ENCODE measurements around the gene CD58. TPM values are rescaled to one million over a fixed set of nuclear protein-coding genes. Genes with fewer than 3 reads are reported as not detected.

Gene CD58
- total RNA-seq, 4 donors from 2014 or later: 1.8 to 48.7 (median 32.7) TPM

- WGBS, 2 donors (ENCODE audit: low coverage in 1 of 2): 50 to 85% methylated on average over 1 to 4 of the region's 4 CpGs
- Histone ChIP-seq H3K4me1 (peaks cover 0 to 35% (median 2%) of the 10 kb centered on the region in 4 donors), H3K4me3 (no peak overlapping the region), H3K27ac (no peak overlapping the region), H3K9me3 (no peaks in the 10 kb centered on the region), H3K36me3 (no peaks in the 10 kb centered on the region), H3K27me3 (no peaks in the 10 kb centered on the region)
- TF ChIP-seq POLR2A (IDR thresholded peaks at IDR 0.05) (no peak), POLR2AphosphoS5 (IDR thresholded peaks at IDR 0.05) (no peak)
- DNase-seq: no peak
- in situ Hi-C loops (cut with MboI; ENCODE audit: low pct_ligation_motif_present in 1 of 4, low pct_unique_long_range_greater_than_20kb in 1 of 4, low sequenced_read_pairs in 3 of 4) (loop anchor here in 3 of 4 donors (10.0 to 25.0 kb wide), 4 partner anchors 113 to 363 kb away; partner anchors contain the start of gene ATP1A1 (in 2 of the 3)), intact Hi-C loops (cut with DNase I; ENCODE audit: low total_unique reads) (no loop called here)
These were observed 73.2 kb downstream of the CD58 start for GRCh38 chr1:116497656-116498055.

DNA sequence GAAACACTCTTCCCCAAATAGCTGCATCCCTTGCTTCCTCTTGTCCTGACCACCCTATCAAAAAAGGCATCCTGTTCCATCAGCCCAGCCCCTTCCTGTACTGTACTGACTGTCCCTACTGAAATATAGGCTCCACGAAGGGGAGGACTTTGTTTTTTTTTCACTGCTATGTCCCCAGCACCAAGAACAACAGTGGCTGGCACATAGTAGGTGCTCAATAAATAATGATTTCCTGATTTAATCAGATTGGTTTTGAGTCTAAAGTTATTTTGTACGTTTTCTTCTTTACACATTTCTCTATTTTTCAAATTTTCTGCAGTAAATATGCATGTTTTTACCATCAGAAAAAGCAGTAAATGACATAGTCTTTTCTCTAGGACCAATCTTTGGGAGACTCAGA lies 73.9 kb downstream of the CD58 start:
- 82 to 90% methylated on average over 2 of the region's 2 CpGs for WGBS, 2 donors (ENCODE audit: low coverage in 1 of 2)
- Histone ChIP-seq H3K9me3 (no peaks in the 10 kb centered on the region), H3K27me3 (no peaks in the 10 kb centered on the region), H3K4me3 (no peak overlapping the region), H3K27ac (no peak overlapping the region), H3K4me1 (peaks cover 0 to 31% (median 2%) of the 10 kb centered on the region in 4 donors), H3K36me3 (no peaks in the 10 kb centered on the region)
- intact Hi-C loops (cut with DNase I; ENCODE audit: low total_unique reads) (no loop called here), in situ Hi-C loops (cut with MboI; ENCODE audit: low pct_ligation_motif_present in 1 of 4, low pct_unique_long_range_greater_than_20kb in 1 of 4, low sequenced_read_pairs in 3 of 4) (loop anchor here in 3 of 4 donors (10.0 to 25.0 kb wide), 4 partner anchors 112 to 362 kb away; partner anchors contain the start of gene ATP1A1 (in 2 of the 3))
- TF ChIP-seq POLR2AphosphoS5 (IDR thresholded peaks at IDR 0.05): no peak
- DNase-seq: no peak

GRCh38 chr1:116496380-116496779 lies 74.4 kb downstream of the CD58 start:
- no peak overlapping the region for H3K27ac ChIP-seq
- H3K36me3 ChIP-seq: no peaks in the 10 kb centered on the region
- no peaks in the 10 kb centered on the region for H3K27me3 ChIP-seq
- intact Hi-C loops (cut with DNase I; ENCODE audit: low total_unique reads) (no loop called here), in situ Hi-C loops (cut with MboI; ENCODE audit: low pct_ligation_motif_present in 1 of 4, low pct_unique_long_range_greater_than_20kb in 1 of 4, low sequenced_read_pairs in 3 of 4) (loop anchor here in 3 of 4 donors (10.0 to 25.0 kb wide), 4 partner anchors 112 to 362 kb away; partner anchors contain the start of gene ATP1A1 (in 2 of the 3))
- no peak overlapping the region for H3K4me3 ChIP-seq
- H3K4me1 ChIP-seq: peaks cover 0 to 28% (median 2%) of the 10 kb centered on the region in 4 donors
- no peak for DNase-seq
- 79% methylated on average over 3 of the region's 3 CpGs; no CpG with 5 or more reads in 1 of the 2 donors for WGBS, 2 donors (ENCODE audit: low coverage in 1 of 2)
- TF ChIP-seq, protein P1, sequence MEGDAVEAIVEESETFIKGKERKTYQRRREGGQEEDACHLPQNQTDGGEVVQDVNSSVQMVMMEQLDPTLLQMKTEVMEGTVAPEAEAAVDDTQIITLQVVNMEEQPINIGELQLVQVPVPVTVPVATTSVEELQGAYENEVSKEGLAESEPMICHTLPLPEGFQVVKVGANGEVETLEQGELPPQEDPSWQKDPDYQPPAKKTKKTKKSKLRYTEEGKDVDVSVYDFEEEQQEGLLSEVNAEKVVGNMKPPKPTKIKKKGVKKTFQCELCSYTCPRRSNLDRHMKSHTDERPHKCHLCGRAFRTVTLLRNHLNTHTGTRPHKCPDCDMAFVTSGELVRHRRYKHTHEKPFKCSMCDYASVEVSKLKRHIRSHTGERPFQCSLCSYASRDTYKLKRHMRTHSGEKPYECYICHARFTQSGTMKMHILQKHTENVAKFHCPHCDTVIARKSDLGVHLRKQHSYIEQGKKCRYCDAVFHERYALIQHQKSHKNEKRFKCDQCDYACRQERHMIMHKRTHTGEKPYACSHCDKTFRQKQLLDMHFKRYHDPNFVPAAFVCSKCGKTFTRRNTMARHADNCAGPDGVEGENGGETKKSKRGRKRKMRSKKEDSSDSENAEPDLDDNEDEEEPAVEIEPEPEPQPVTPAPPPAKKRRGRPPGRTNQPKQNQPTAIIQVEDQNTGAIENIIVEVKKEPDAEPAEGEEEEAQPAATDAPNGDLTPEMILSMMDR (IDR thresholded peaks at IDR 0.05): no peak
- no peak for TF ChIP-seq POLR2AphosphoS5 (IDR thresholded peaks at IDR 0.05)
- TF ChIP-seq POLR2A (IDR thresholded peaks at IDR 0.05): no peak
- no peak for TF ChIP-seq EP300 (IDR thresholded peaks at IDR 0.05; ENCODE audit: low read depth)
- no peaks in the 10 kb centered on the region for H3K9me3 ChIP-seq

- H3K4me1 ChIP-seq: peaks cover 0 to 25% (median 3%) of the 10 kb centered on the region in 4 donors
These were observed 75.3 kb downstream of the CD58 start for GRCh38 chr1:116495535-116495934.

DNA sequence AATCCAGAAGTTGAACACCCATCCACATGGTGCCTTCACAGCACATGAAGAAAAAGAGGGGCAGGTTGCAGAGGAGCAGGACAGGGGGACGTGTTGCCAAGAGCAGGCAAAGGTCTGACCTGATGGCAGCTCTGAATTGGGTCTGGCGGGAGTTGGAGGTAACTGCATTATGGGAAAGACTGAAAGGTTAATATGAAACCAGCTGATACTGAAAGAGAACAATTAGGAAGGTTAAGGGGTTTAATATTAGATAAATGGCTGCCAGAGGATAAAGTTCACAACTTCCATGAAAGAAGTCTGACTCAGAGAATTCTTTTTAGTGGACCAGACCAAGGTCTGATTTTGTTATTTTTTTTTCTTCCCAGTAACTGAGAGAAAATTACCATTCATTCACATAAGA lies 76.1 kb downstream of the CD58 start:
- WGBS, 2 donors (ENCODE audit: low coverage in 1 of 2): 80 to 81% methylated on average over 2 of the region's 2 CpGs
- H3K27me3 ChIP-seq: no peaks in the 10 kb centered on the region
- no peaks in the 10 kb centered on the region for H3K9me3 ChIP-seq
- in situ Hi-C loops (cut with MboI; ENCODE audit: low pct_ligation_motif_present in 1 of 4, low pct_unique_long_range_greater_than_20kb in 1 of 4, low sequenced_read_pairs in 3 of 4) (loop anchor here in 3 of 4 donors (10.0 to 25.0 kb wide), 4 partner anchors 110 to 360 kb away; partner anchors contain the start of gene ATP1A1 (in 2 of the 3)), intact Hi-C loops (cut with DNase I; ENCODE audit: low total_unique reads) (no loop called here)
- H3K4me1 ChIP-seq: peaks cover 0 to 33% (median 6%) of the 10 kb centered on the region in 4 donors
- TF ChIP-seq, protein P1 (IDR thresholded peaks at IDR 0.05): no peak
- no peak for DNase-seq
- H3K27ac ChIP-seq: no peak overlapping the region
- no peaks in the 10 kb centered on the region for H3K36me3 ChIP-seq
- H3K4me3 ChIP-seq: no peak overlapping the region

More at GRCh38 chr1:116495535-116495934, 75.3 kb downstream of the CD58 start:
- Histone ChIP-seq H3K9me3 (no peaks in the 10 kb centered on the region), H3K36me3 (no peaks in the 10 kb centered on the region), H3K4me3 (no peak overlapping the region), H3K27me3 (no peaks in the 10 kb centered on the region), H3K27ac (no peak overlapping the region)
- 62% methylated on average over 4 of the region's 4 CpGs; no CpG with 5 or more reads in 1 of the 2 donors for WGBS, 2 donors (ENCODE audit: low coverage in 1 of 2)
- no peak for DNase-seq
- no peak for TF ChIP-seq EP300 (IDR thresholded peaks at IDR 0.05; ENCODE audit: low read depth)
- TF ChIP-seq, protein P1 (IDR thresholded peaks at IDR 0.05): no peak
- no peak for TF ChIP-seq POLR2A (IDR thresholded peaks at IDR 0.05)
- TF ChIP-seq POLR2AphosphoS5 (IDR thresholded peaks at IDR 0.05): no peak
- in situ Hi-C loops (cut with MboI; ENCODE audit: low pct_ligation_motif_present in 1 of 4, low pct_unique_long_range_greater_than_20kb in 1 of 4, low sequenced_read_pairs in 3 of 4): loop anchor here in 3 of 4 donors (10.0 to 25.0 kb wide), 4 partner anchors 111 to 361 kb away; partner anchors contain the start of gene ATP1A1 (in 2 of the 3)
- intact Hi-C loops (cut with DNase I; ENCODE audit: low total_unique reads): no loop called here

Data from transverse colon (tissue), 4 donors.